Mucosa of descending colon (tissue), 3 donors: ENCODE measurements around the gene ZFAND3. TPM values are rescaled to one million over a fixed set of nuclear protein-coding genes. Genes with fewer than 3 reads are reported as not detected.
A peak's percentile ranks its signal among the peaks of the same experiment; 100 is the strongest.

ENCODE experiments used
- ATAC-seq: fragments of 200-7000 bp; cut with Tn5 transposase; one replicate; pipeline ENCODE4 v1.9.1; 2020; ENCODE audit warnings: mild to moderate bottlenecking, moderate library complexity
- DNase-seq, 3 donors: peaks; one replicate each; pipeline ENCODE4 v3.0.0-alpha.2; 2020
- H3K36me3 ChIP-seq: fragments of 200-600 bp; one replicate; pipeline ENCODE4 v1.8.0; 2021; ENCODE audit warnings: low read depth, mild to moderate bottlenecking
- H3K4me1 ChIP-seq: fragments of 200-600 bp; one replicate; pipeline ENCODE4 v1.8.0; 2021; ENCODE audit warnings: low read depth, mild to moderate bottlenecking
- H3K4me3 ChIP-seq: fragments of 200-600 bp; one replicate; pipeline ENCODE4 v1.8.0; 2021; ENCODE audit warnings: mild to moderate bottlenecking
- H3K9me3 ChIP-seq: fragments of 200-600 bp; one replicate; pipeline ENCODE4 v1.8.0; 2021; ENCODE audit warnings: mild to moderate bottlenecking
- CTCF ChIP-seq: fragments of 200-600 bp; IDR thresholded peaks from one replicate; pipeline ENCODE4 v1.8.0; 2022; ENCODE audit warnings: antibody characterized with exemption, mild to moderate bottlenecking
- intact Hi-C, 2 donors: fragments of 100-400 bp; cut with DNase I in 1 of 2; cut with micrococcal nuclease in 1 of 2; formaldehyde crosslinking; loops; one replicate each; pipeline versions ENCODE4 v1.11.0 to v1.11.1; 2022; cut with DNase I, micrococcal nuclease
- total RNA-seq, 3 donors: library from RNA; stranded (reverse); fragmentation: NEBNext Ultra II Directional in 2 of 3; extraction: Animal tissue kit (Norgen Biotek cat#: 25700) in 2 of 3; gene quantifications; one replicate each; pipeline versions ENCODE4 v1.2.1 to v1.2.4, GENCODE V29; 2021 to 2023
- donor health status: DM: no; HTN: no; CAD: no; lungs with moderate emphysema.
- donor health status: DM: no; HTN: no; CAD: no.
- donor health status: DM: no; HTN: yes; CAD: no.

The ZFAND3 gene
- total RNA-seq, 3 donors from 2014 or later, result 63.9 to 84.0 (median 82.2) TPM

- H3K36me3 ChIP-seq, result no peaks in the 10 kb centered on the region
- peaks cover 35% of the 10 kb centered on the region for H3K4me1 ChIP-seq
- no peaks in the 10 kb centered on the region for H3K9me3 ChIP-seq
- no peak overlapping the region for H3K4me3 ChIP-seq
- no peak for TF ChIP-seq CTCF
- ATAC-seq (no peak), DNase-seq (no peak)
- intact Hi-C loops, result no loop called here
Observed at GRCh38 chr6:38174806-38175495, 355.4 kb downstream of the ZFAND3 start.

GRCh38 chr6:38175786-38176185 is 356.3 kb downstream of the ZFAND3 start:
- ATAC-seq (no peak), DNase-seq (no peak)
- TF ChIP-seq CTCF, result no peak
- Histone ChIP-seq H3K4me1 (peaks cover 30% of the 10 kb centered on the region), H3K4me3 (no peak overlapping the region), H3K36me3 (no peaks in the 10 kb centered on the region), H3K9me3 (no peaks in the 10 kb centered on the region)
- intact Hi-C loops, result no loop called here

GRCh38 chr6:38176797-38177751 is 357.5 kb downstream of the ZFAND3 start:
- no peak overlapping the region for H3K4me3 ChIP-seq
- intact Hi-C loops, result no loop called here
- H3K9me3 ChIP-seq, result no peaks in the 10 kb centered on the region
- no peak for TF ChIP-seq CTCF
- no peaks in the 10 kb centered on the region for H3K36me3 ChIP-seq
- DNase-seq (no peak), ATAC-seq (peak; percentile 63)
- peaks cover 24% of the 10 kb centered on the region for H3K4me1 ChIP-seq

- no peak overlapping the region for H3K4me3 ChIP-seq
- no peaks in the 10 kb centered on the region for H3K9me3 ChIP-seq
- no peaks in the 10 kb centered on the region for H3K36me3 ChIP-seq
- no peak for TF ChIP-seq CTCF
- no peak for DNase-seq
- no peak for ATAC-seq
- peaks cover 23% of the 10 kb centered on the region for H3K4me1 ChIP-seq
- intact Hi-C loops, result no loop called here
Observed at GRCh38 chr6:38177882-38178583, 358.5 kb downstream of the ZFAND3 start.

- H3K4me3 ChIP-seq, result no peak overlapping the region
- H3K36me3 ChIP-seq, result no peaks in the 10 kb centered on the region
- no peaks in the 10 kb centered on the region for H3K9me3 ChIP-seq
- no peak for TF ChIP-seq CTCF
- intact Hi-C loops, result no loop called here
- peaks cover 20% of the 10 kb centered on the region for H3K4me1 ChIP-seq
- ATAC-seq (peak; percentile 6), DNase-seq (no peak)
Observed at GRCh38 chr6:38178584-38178886, 359.0 kb downstream of the ZFAND3 start.
